CD4-positive, CD25-positive, alpha-beta regulatory T cell (primary cell): ENCODE results near the gene TLL2. TPM values are rescaled to one million over a fixed set of nuclear protein-coding genes. Genes with fewer than 3 reads are reported as not detected.

Experiments
- ATAC-seq, 2 donors: fragments of 150-1000 bp; cut with Tn5 transposase; one replicate each; pipeline ENCODE4 v1.10.0; 2021; ENCODE audit warnings: low read depth in 2 of 2, moderate number of reproducible peaks in 2 of 2, moderate library complexity in 1 of 2
- DNase-seq, 3 donors: peaks; one replicate each; pipeline versions ENCODE4 v3.0.0 to v3.0.0-alpha.2; 2012 to 2022; ENCODE audit warnings: mixed read lengths in 1 of 3
- H3K27ac ChIP-seq: one replicate; pipeline ENCODE4 v1.7.0; 2013; ENCODE audit warnings: mild to moderate bottlenecking, low read length; ENCODE audit not compliant: insufficient read depth, poor library complexity, severe bottlenecking
- H3K27me3 ChIP-seq: one replicate; pipeline ENCODE4 v1.7.0; 2013; ENCODE audit warnings: low read length; ENCODE audit not compliant: control insufficient read depth, insufficient read depth
- H3K36me3 ChIP-seq: one replicate; pipeline ENCODE4 v1.7.0; 2013; ENCODE audit warnings: mild to moderate bottlenecking, low read length, moderate library complexity; ENCODE audit not compliant: control insufficient read depth, insufficient read depth
- H3K4me1 ChIP-seq: 2 replicates; pipeline ENCODE4 v1.7.0; 2013; ENCODE audit warnings: mild to moderate bottlenecking, low read length; ENCODE audit not compliant: insufficient read depth, control insufficient read depth, poor library complexity, severe bottlenecking
- H3K4me3 ChIP-seq: one replicate; pipeline ENCODE4 v1.7.0; 2013; ENCODE audit warnings: low read depth, mild to moderate bottlenecking, low read length, moderate library complexity
- H3K9me3 ChIP-seq, 2 experiments: 1 replicate in 1 of 2; 2 replicates in 1 of 2; pipeline ENCODE4 v1.7.0; 2013; ENCODE audit warnings: low read length in 2 of 2, mild to moderate bottlenecking in 1 of 2, moderate library complexity in 1 of 2; ENCODE audit not compliant: control insufficient read depth in 2 of 2
- H3K27ac Mint-ChIP-seq, 3 donors: one replicate each; pipeline ENCODE4 v1.8.0; 2020 to 2022; ENCODE audit warnings: mild to moderate bottlenecking in 3 of 3, mixed read lengths in 3 of 3, moderate library complexity in 2 of 3
- H3K27me3 Mint-ChIP-seq: one replicate; pipeline ENCODE4 v1.8.0; 2022; ENCODE audit warnings: mild to moderate bottlenecking, mixed read lengths
- H3K36me3 Mint-ChIP-seq: one replicate; pipeline ENCODE4 v1.8.0; 2020; ENCODE audit warnings: mixed read lengths
- H3K4me1 Mint-ChIP-seq, 4 donors: one replicate each; pipeline ENCODE4 v1.8.0; 2020 to 2022; ENCODE audit warnings: mixed read lengths in 4 of 4, mild to moderate bottlenecking in 1 of 4
- H3K4me3 Mint-ChIP-seq, 4 donors: one replicate each; pipeline ENCODE4 v1.8.0; 2020 to 2022; ENCODE audit warnings: mild to moderate bottlenecking in 4 of 4, mixed read lengths in 4 of 4, moderate library complexity in 3 of 4
- H3K9me3 Mint-ChIP-seq, 7 donors: one replicate each; pipeline ENCODE4 v1.8.0; 2020 to 2022; ENCODE audit warnings: mixed read lengths in 7 of 7, mild to moderate bottlenecking in 3 of 7, moderate library complexity in 2 of 7
- polyA plus RNA-seq, 4 donors: library from polyadenylated mRNA; unstranded; fragments of 300-500 nt; fragmentation: Illumina TruSeq; gene quantifications; one replicate each; pipeline ENCODE4 v1.2.3, GENCODE V29; 2021
- total RNA-seq: library from RNA; stranded (reverse); gene quantifications from one replicate; pipeline ENCODE4 v1.2.3, GENCODE V29; 2022

Gene TLL2
- total and polyA plus RNA-seq, 5 donors from 2014 or later: not detected

DNA sequence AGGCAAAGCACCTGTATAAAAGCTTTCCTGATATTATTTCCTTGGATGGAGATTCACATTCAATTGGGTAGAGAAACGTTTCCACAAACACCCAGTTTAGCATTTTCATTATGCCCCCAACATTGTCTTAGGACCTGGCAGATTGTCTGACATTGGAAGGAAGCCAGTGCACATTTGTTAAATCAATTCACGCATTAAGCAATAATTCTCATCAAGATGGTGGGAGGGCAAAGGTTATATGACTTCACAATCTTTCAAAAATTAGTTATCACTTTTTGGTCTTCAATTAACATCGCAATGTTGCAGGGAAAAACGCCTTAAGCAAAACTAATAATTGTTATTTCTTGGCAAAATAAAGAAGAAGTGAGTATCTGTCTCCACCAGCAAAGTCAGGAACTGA, 171.3 kb downstream of the TLL2 start:
- Histone ChIP-seq H3K27ac (no peak overlapping the region), H3K4me3 (no peak overlapping the region), H3K9me3 (peaks cover 6 to 7% of the 10 kb centered on the region in 2 experiments), H3K36me3 (no peaks in the 10 kb centered on the region), H3K4me1 (no peaks in the 10 kb centered on the region), H3K27me3 (no peaks in the 10 kb centered on the region)
- Mint-ChIP-seq H3K36me3 (peaks cover 4% of the 10 kb centered on the region), H3K9me3 (peaks cover 0 to 8% (median 2%) of the 10 kb centered on the region in 7 donors), H3K4me1 (peaks cover 0 to 3% (median 0%) of the 10 kb centered on the region in 4 donors), H3K4me3 (no peak overlapping the region), H3K27me3 (peaks cover 31% of the 10 kb centered on the region), H3K27ac (no peak overlapping the region)
- ATAC-seq: no peak
- DNase-seq: no peak

DNA sequence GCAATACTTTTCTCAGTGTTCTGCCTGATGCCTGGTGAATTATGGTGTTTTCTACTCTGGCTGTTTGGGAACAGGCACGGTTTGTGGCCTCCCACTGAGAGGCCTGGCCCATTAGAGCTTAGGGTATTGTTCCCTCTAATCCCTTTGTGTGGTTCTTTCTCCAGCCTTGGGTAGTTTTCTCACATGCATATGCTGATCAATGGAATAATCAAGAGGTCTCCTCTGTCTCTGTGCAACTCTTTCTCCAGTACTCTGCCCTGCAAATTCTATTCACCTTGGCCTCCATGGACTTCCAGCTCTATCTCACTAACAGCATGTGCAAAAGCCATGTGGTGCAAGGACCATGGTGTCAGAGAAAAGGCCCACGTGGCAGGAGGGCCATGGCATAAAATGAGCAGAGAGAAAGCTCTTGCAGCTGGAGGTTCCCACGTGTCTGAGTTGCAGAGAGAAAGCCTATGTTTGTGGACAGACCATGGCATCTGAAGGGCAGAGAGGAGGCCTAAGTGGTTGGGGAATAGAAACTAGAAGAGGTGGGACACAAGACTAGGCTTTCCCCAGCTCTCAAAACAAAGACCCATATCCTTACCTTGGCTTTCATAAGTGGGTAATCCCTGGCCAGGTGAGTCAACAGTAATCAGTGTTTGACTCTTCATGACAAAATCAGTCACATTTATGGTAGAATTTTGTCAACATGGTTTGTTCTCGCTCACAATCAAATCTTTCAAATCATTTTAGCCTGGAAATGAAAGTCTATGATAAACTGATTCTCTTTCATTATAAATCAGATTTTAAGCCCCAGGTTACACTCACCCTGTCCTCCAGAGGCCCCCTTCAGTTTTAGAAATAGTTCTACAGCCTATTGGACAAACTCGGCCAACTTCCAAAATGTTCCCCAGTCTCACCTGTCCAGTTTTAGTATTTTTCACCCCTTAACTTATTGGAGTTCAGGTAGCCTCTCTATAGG, 172.2 kb downstream of the TLL2 start:
- H3K36me3 ChIP-seq: no peaks in the 10 kb centered on the region
- no peak for DNase-seq
- H3K27ac ChIP-seq: no peak overlapping the region
- Mint-ChIP-seq H3K27ac (no peak overlapping the region), H3K4me1 (peaks cover 0 to 3% (median 0%) of the 10 kb centered on the region in 4 donors), H3K9me3 (peaks cover 0 to 7% (median 0%) of the 10 kb centered on the region in 7 donors), H3K27me3 (peaks cover 31% of the 10 kb centered on the region), H3K36me3 (peaks cover 4% of the 10 kb centered on the region), H3K4me3 (no peak overlapping the region)
- H3K9me3 ChIP-seq: peaks cover 5 to 7% of the 10 kb centered on the region in 2 experiments
- no peak overlapping the region for H3K4me3 ChIP-seq
- H3K4me1 ChIP-seq: no peaks in the 10 kb centered on the region
- H3K27me3 ChIP-seq: no peaks in the 10 kb centered on the region
- no peak for ATAC-seq

GRCh38 chr10:96339956-96340904, 173.5 kb downstream of the TLL2 start:
- Mint-ChIP-seq H3K4me3 (no peak overlapping the region), H3K9me3 (no peaks in the 10 kb centered on the region), H3K27me3 (peaks cover 35% of the 10 kb centered on the region)

GRCh38 chr10:96339383-96339782, 174.3 kb downstream of the TLL2 start:
- H3K27ac Mint-ChIP-seq: no peak overlapping the region
- DNase-seq (no peak), ATAC-seq (no peak)
- Histone ChIP-seq H3K9me3 (no peaks in the 10 kb centered on the region), H3K4me1 (no peaks in the 10 kb centered on the region), H3K27ac (no peak overlapping the region), H3K4me3 (no peak overlapping the region), H3K27me3 (peaks cover 4% of the 10 kb centered on the region), H3K36me3 (no peaks in the 10 kb centered on the region)
- peaks cover 4% of the 10 kb centered on the region for H3K36me3 Mint-ChIP-seq
- peaks cover 35% of the 10 kb centered on the region for H3K27me3 Mint-ChIP-seq
- no peak overlapping the region for H3K4me3 Mint-ChIP-seq
- H3K4me1 Mint-ChIP-seq: peaks cover 0 to 14% (median 7%) of the 10 kb centered on the region in 4 donors
- no peaks in the 10 kb centered on the region for H3K9me3 Mint-ChIP-seq

More at GRCh38 chr10:96339956-96340904, 173.5 kb downstream of the TLL2 start:
- Histone ChIP-seq H3K4me1 (no peaks in the 10 kb centered on the region), H3K4me3 (no peak overlapping the region), H3K27ac (no peak overlapping the region), H3K36me3 (no peaks in the 10 kb centered on the region), H3K27me3 (peaks cover 4% of the 10 kb centered on the region), H3K9me3 (no peaks in the 10 kb centered on the region)
- ATAC-seq: peak; percentile 65 to 74
- DNase-seq: peak; percentile 34 to 72 (median 62)
- peaks cover 0 to 8% (median 2%) of the 10 kb centered on the region in 4 donors for H3K4me1 Mint-ChIP-seq
- peaks cover 4% of the 10 kb centered on the region for H3K36me3 Mint-ChIP-seq
- peak overlapping the region in 2 of 3 donors; percentile 18 to 49 for H3K27ac Mint-ChIP-seq

- H3K27ac ChIP-seq: no peak overlapping the region
- peaks cover 8% of the 10 kb centered on the region for H3K4me1 ChIP-seq
- Mint-ChIP-seq H3K4me3 (no peak overlapping the region), H3K9me3 (no peaks in the 10 kb centered on the region), H3K27me3 (peaks cover 33% of the 10 kb centered on the region), H3K4me1 (peaks cover 3 to 21% (median 14%) of the 10 kb centered on the region in 4 donors), H3K36me3 (no peaks in the 10 kb centered on the region), H3K27ac (no peak overlapping the region)
- ATAC-seq: no peak
- no peak overlapping the region for H3K4me3 ChIP-seq
- H3K36me3 ChIP-seq: no peaks in the 10 kb centered on the region
- H3K9me3 ChIP-seq: no peaks in the 10 kb centered on the region
- no peak for DNase-seq
- peaks cover 7% of the 10 kb centered on the region for H3K27me3 ChIP-seq
Measured at GRCh38 chr10:96338279-96338925, 175.3 kb downstream of the TLL2 start.

DNA sequence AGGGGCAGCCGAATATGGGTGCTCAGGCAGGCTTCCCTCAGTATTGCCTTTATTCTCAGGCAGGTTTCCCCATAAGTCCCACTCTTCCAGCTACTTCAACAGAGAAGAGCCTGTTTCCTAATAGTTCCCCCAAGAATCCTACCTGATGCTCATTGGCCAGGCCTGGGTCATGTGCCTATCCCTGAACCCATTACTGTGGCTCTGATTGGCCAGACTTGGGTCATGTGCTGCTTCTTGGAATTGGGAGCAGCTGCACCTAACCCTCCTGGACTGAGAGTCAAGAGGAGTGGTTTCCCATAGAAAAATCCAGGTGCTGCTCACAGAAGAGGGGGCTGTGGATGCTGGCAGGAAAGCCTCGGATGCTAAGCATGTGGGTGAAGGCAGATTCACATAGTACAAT, 176.6 kb downstream of the TLL2 start:
- H3K27ac ChIP-seq: no peak overlapping the region
- peaks cover 7% of the 10 kb centered on the region for H3K27me3 ChIP-seq
- H3K9me3 ChIP-seq: no peaks in the 10 kb centered on the region
- no peaks in the 10 kb centered on the region for H3K36me3 ChIP-seq
- H3K4me1 Mint-ChIP-seq: peaks cover 10 to 34% (median 26%) of the 10 kb centered on the region in 4 donors
- no peaks in the 10 kb centered on the region for H3K9me3 Mint-ChIP-seq
- H3K4me3 ChIP-seq: no peak overlapping the region
- peaks cover 35% of the 10 kb centered on the region for H3K27me3 Mint-ChIP-seq
- no peak for DNase-seq
- ATAC-seq: no peak
- H3K36me3 Mint-ChIP-seq: no peaks in the 10 kb centered on the region
- H3K4me3 Mint-ChIP-seq: peak overlapping the region in 1 of 4 donors; percentile 10
- H3K27ac Mint-ChIP-seq: no peak overlapping the region
- H3K4me1 ChIP-seq: peaks cover 18% of the 10 kb centered on the region
